HG03354 (cell line): ENCODE data around the gene MBP.
A peak's percentile ranks its signal among the peaks of the same experiment; 100 is the strongest.

ENCODE experiments used
- ATAC-seq: cut with Tn5 transposase; IDR thresholded peaks from one replicate; pipeline ENCODE4 v1.9.1; 2021; ENCODE audit warnings: mild to moderate bottlenecking; ENCODE audit not compliant: unreplicated experiment, poor library complexity, severe bottlenecking

MBP gene

GRCh38 chr18:77136076-77136718 is 3.6 kb upstream of the MBP start:
- no peak for ATAC-seq

GRCh38 chr18:77135339-77136075 is 2.9 kb upstream of the MBP start:
- no peak for ATAC-seq

- no peak for ATAC-seq
These were observed 2.0 kb upstream of the MBP start for GRCh38 chr18:77134611-77135010.

GRCh38 chr18:77133835-77134496 is 1.4 kb upstream of the MBP start:
- ATAC-seq: no peak

- peak; percentile 2 for ATAC-seq
These were observed 660 bp upstream of the MBP start for GRCh38 chr18:77133051-77133834.

GRCh38 chr18:77131652-77132368 is 773 bp downstream of the MBP start:
- ATAC-seq: peak; percentile 61

- ATAC-seq: no peak
These were observed 1.4 kb downstream of the MBP start for GRCh38 chr18:77131100-77131651.

- no peak for ATAC-seq
These were observed 2.1 kb downstream of the MBP start for GRCh38 chr18:77130229-77131099.

- ATAC-seq: no peak
These were observed 3.4 kb downstream of the MBP start for GRCh38 chr18:77129150-77129551.

GRCh38 chr18:77127769-77128671 is 4.6 kb downstream of the MBP start:
- ATAC-seq: peak; percentile 23

- ATAC-seq: peak; percentile 66
These were observed 8.1 kb downstream of the MBP start for GRCh38 chr18:77124452-77124922.

GRCh38 chr18:77123320-77124231 is 9.0 kb downstream of the MBP start:
- ATAC-seq: peak; percentile 27

- no peak for ATAC-seq
These were observed 11.1 kb downstream of the MBP start for GRCh38 chr18:77121523-77121922.

GRCh38 chr18:77119851-77120491 is 12.6 kb downstream of the MBP start:
- no peak for ATAC-seq

- no peak for ATAC-seq
These were observed 13.3 kb downstream of the MBP start for GRCh38 chr18:77119101-77119850.
